Transverse colon (tissue), 4 donors: ENCODE results near the gene SAPCD2. TPM values are rescaled to one million over a fixed set of nuclear protein-coding genes. Genes with fewer than 3 reads are reported as not detected.

Experiments used
- DNase-seq: peaks from one replicate; pipeline ENCODE4 v3.0.0-alpha.2; 2019
- H3K27ac ChIP-seq, 4 donors: fragments of 200-600 bp; sonication (generic); 2 replicates each; pipeline ENCODE4 v1.5.1; 2016 to 2018; ENCODE audit warnings: inconsistent platforms in 4 of 4
- H3K27me3 ChIP-seq: fragments of 200-600 bp; sonication (generic); 2 replicates; pipeline ENCODE4 v1.5.1; 2017; ENCODE audit warnings: inconsistent platforms
- H3K36me3 ChIP-seq, 4 donors: fragments of 200-600 bp; sonication (generic); 2 replicates each; pipeline ENCODE4 v1.5.1; 2017 to 2019; ENCODE audit warnings: inconsistent platforms in 4 of 4
- H3K4me1 ChIP-seq, 4 donors: fragments of 200-600 bp; sonication (generic); 2 replicates each; pipeline ENCODE4 v1.5.1; 2017 to 2020; ENCODE audit warnings: inconsistent platforms in 4 of 4
- H3K4me3 ChIP-seq, 4 donors: fragments of 200-600 bp; sonication (generic); 1 replicate in 1 of 4; 2 replicates in 3 of 4; pipeline versions ENCODE4 v1.5.1 to v1.6.1; 2017 to 2019; ENCODE audit warnings: inconsistent platforms in 4 of 4
- H3K9me3 ChIP-seq, 2 donors: fragments of 200-600 bp; sonication (generic); 2 replicates each; pipeline ENCODE4 v1.5.1; 2017 to 2019; ENCODE audit warnings: inconsistent platforms in 2 of 2
- CTCF ChIP-seq, 5 experiments: fragments of 200-600 bp in 3 of 5; fragments of 450-650 bp in 2 of 5; sonication (generic) in 3 of 5; IDR thresholded peaks; 1 replicate in 2 of 5; 2 replicates in 3 of 5; pipeline ENCODE4 v1.5.1; 2016 to 2017; ENCODE audit warnings: antibody characterized with exemption in 5 of 5, inconsistent platforms in 3 of 5, mild to moderate bottlenecking in 2 of 5, moderate library complexity in 1 of 5
- EP300 ChIP-seq: sonication (generic); formaldehyde crosslinking; IDR thresholded peaks from one replicate; pipeline ENCODE4 v1.6.1; 2017; ENCODE audit warnings: antibody characterized with exemption, low read depth
- POLR2A ChIP-seq: fragments of 450-650 bp; IDR thresholded peaks from one replicate; pipeline ENCODE4 v1.6.1; 2016; ENCODE audit warnings: antibody characterized with exemption, mild to moderate bottlenecking, moderate library complexity
- POLR2AphosphoS5 ChIP-seq, 3 donors: sonication (generic); formaldehyde crosslinking; IDR thresholded peaks; one replicate each; pipeline ENCODE4 v1.6.1; 2016; ENCODE audit warnings: antibody characterized with exemption in 3 of 3
- WGBS, 2 donors: methylation state at CpG; one replicate each; pipeline ENCODE4 v1.1.5; 2018; ENCODE audit warnings: low coverage in 1 of 2; 5-methylcytosine and 5-hydroxymethylcytosine counted together
- in situ Hi-C, 4 donors: fragments of 200-750 bp; cut with MboI; loops; one replicate each; pipeline versions ENCODE4 v1.15.0 to v1.15.1; 2017; ENCODE audit warnings: low sequenced_read_pairs in 3 of 4, low pct_ligation_motif_present in 1 of 4, low pct_unique_long_range_greater_than_20kb in 1 of 4
- intact Hi-C: fragments of 100-400 bp; cut with DNase I; formaldehyde crosslinking; loops from one replicate; pipeline ENCODE4 v1.15.1; 2023; ENCODE audit warnings: low total_unique reads
- total RNA-seq, 4 donors: library from RNA; depleted of rRNA; stranded (reverse); fragments of >200 nt; gene quantifications; one replicate each; pipeline ENCODE4 v1.1.0, GENCODE V29; 2016

The SAPCD2 gene
- total RNA-seq, 4 donors from 2014 or later = 0.37 to 37.2 (median 3.3) TPM

GRCh38 chr9:137026828-137027227 lies 43.5 kb downstream of the SAPCD2 start:
- WGBS, 2 donors = 57% methylated on average over 1 of the region's 4 CpGs; no CpG with 5 or more reads in 1 of the 2 donors
- Histone ChIP-seq H3K9me3 (no peaks in the 10 kb centered on the region), H3K4me3 (peak overlapping the region in 1 of 4 donors; percentile 54), H3K4me1 (peaks cover 16 to 68% (median 47%) of the 10 kb centered on the region in 4 donors), H3K27ac (peak overlapping the region in 1 of 4 donors; percentile 57), H3K27me3 (no peaks in the 10 kb centered on the region), H3K36me3 (no peaks in the 10 kb centered on the region)
- DNase-seq = no peak
- TF ChIP-seq POLR2A (no peak), EP300 (no peak), CTCF (IDR thresholded peaks at IDR 0.05) (no peak), POLR2AphosphoS5 (IDR thresholded peaks at IDR 0.05) (no peak)
- intact Hi-C loops = no loop called here
- in situ Hi-C loops = loop anchor here in 2 of 4 donors (25.0 kb wide), 1 partner anchor 240 kb away; the partner anchor contains the start of genes CCDC183 (in 2 of the 2) and TMEM141 (in 2 of the 2)

- no peak for DNase-seq
- in situ Hi-C loops (loop anchor here in 2 of 4 donors (25.0 kb wide), 1 partner anchor 239 kb away; the partner anchor contains the start of genes CCDC183 (in 2 of the 2) and TMEM141 (in 2 of the 2)), intact Hi-C loops (no loop called here)
- no peaks in the 10 kb centered on the region for H3K36me3 ChIP-seq
- 77% methylated on average over 2 of the region's 2 CpGs; no CpG with 5 or more reads in 1 of the 2 donors for whole genome bisulfite sequencing, 2 donors
- H3K27ac ChIP-seq = no peak overlapping the region
- H3K9me3 ChIP-seq = no peaks in the 10 kb centered on the region
- no peak for TF ChIP-seq EP300
- no peak for TF ChIP-seq POLR2AphosphoS5 (IDR thresholded peaks at IDR 0.05)
- no peak for TF ChIP-seq CTCF (IDR thresholded peaks at IDR 0.05)
- TF ChIP-seq POLR2A = no peak
- peaks cover 16 to 67% (median 47%) of the 10 kb centered on the region in 4 donors for H3K4me1 ChIP-seq
- no peaks in the 10 kb centered on the region for H3K27me3 ChIP-seq
- H3K4me3 ChIP-seq = no peak overlapping the region
These were observed 44.0 kb downstream of the SAPCD2 start for GRCh38 chr9:137026384-137026783.

GRCh38 chr9:137025517-137025966 lies 44.8 kb downstream of the SAPCD2 start:
- 55% methylated on average over 21 of the region's 21 CpGs; no CpG with 5 or more reads in 1 of the 2 donors for WGBS, 2 donors
- intact Hi-C loops = no loop called here

More at GRCh38 chr9:137025517-137025966, 44.8 kb downstream of the SAPCD2 start:
- no peaks in the 10 kb centered on the region for H3K9me3 ChIP-seq
- H3K27ac ChIP-seq = peak overlapping the region in 1 of 4 donors; percentile 1
- H3K27me3 ChIP-seq = no peaks in the 10 kb centered on the region
- peaks cover 16 to 61% (median 48%) of the 10 kb centered on the region in 4 donors for H3K4me1 ChIP-seq
- in situ Hi-C loops = loop anchor here in 2 of 4 donors (25.0 kb wide), 1 partner anchor 238 kb away; the partner anchor contains the start of genes CCDC183 (in 2 of the 2) and TMEM141 (in 2 of the 2)
- DNase-seq = no peak
- H3K36me3 ChIP-seq = no peaks in the 10 kb centered on the region
- no peak overlapping the region for H3K4me3 ChIP-seq
- TF ChIP-seq EP300 (no peak), POLR2AphosphoS5 (IDR thresholded peaks at IDR 0.05) (no peak), CTCF (IDR thresholded peaks at IDR 0.05) (no peak), POLR2A (no peak)
